ENCODE data around the gene CLCN6. TPM values are rescaled to one million over a fixed set of nuclear protein-coding genes. Genes with fewer than 3 reads are reported as not detected.

The CLCN6 gene
- total RNA-seq, 1 experiment from 2014 or later, result 48.1 TPM

GRCh38 chr1:11885916-11886315 is 79.9 kb downstream of the CLCN6 start:
- POLR2A ChIA-PET (ENCODE audit: low non-redundant PET), result no interaction called here
- Histone ChIP-seq H3K4me3 (ENCODE audit: low read depth, low read length, poor library complexity, severe bottlenecking) (no peak overlapping the region), H3K27ac (ENCODE audit: low read depth, low read length, poor library complexity, severe bottlenecking) (no peak overlapping the region), H3K9me3 (ENCODE audit: low read depth, low read length, poor library complexity, severe bottlenecking) (no peaks in the 10 kb centered on the region), H3K27me3 (replicated peaks; ENCODE audit: insufficient read depth, low read depth, low read length, poor library complexity) (peaks cover 4% of the 10 kb centered on the region), H3K36me3 (ENCODE audit: insufficient read depth, low read length, poor library complexity, severe bottlenecking) (no peaks in the 10 kb centered on the region), H3K4me1 (ENCODE audit: insufficient read depth, low read length, poor library complexity, severe bottlenecking) (no peaks in the 10 kb centered on the region)
- intact Hi-C loops (cut with micrococcal nuclease; ENCODE audit: unreplicated experiment), result no loop called here
- no peak for DNase-seq (ENCODE audit: low spot score)
- TF ChIP-seq EZH2 (IDR thresholded peaks at IDR 0.05; ENCODE audit: borderline replicate concordance, low read depth, low read length, poor library complexity, severe bottlenecking) (no peak), CTCF (conservative IDR thresholded peaks at IDR 0.05; ENCODE audit: low read depth, low read length) (no peak)
- BruUV-seq (replicated peaks), result no TSS peak
- CTCF ChIA-PET, result no interaction called here

GRCh38 chr1:11886986-11887665 is 81.1 kb downstream of the CLCN6 start:
- Histone ChIP-seq H3K4me3 (ENCODE audit: low read depth, low read length, poor library complexity, severe bottlenecking) (no peak overlapping the region), H3K36me3 (ENCODE audit: insufficient read depth, low read length, poor library complexity, severe bottlenecking) (no peaks in the 10 kb centered on the region), H3K27ac (ENCODE audit: low read depth, low read length, poor library complexity, severe bottlenecking) (no peak overlapping the region), H3K4me1 (ENCODE audit: insufficient read depth, low read length, poor library complexity, severe bottlenecking) (no peaks in the 10 kb centered on the region), H3K27me3 (replicated peaks; ENCODE audit: insufficient read depth, low read depth, low read length, poor library complexity) (peaks cover 7% of the 10 kb centered on the region), H3K9me3 (ENCODE audit: low read depth, low read length, poor library complexity, severe bottlenecking) (no peaks in the 10 kb centered on the region)
- CTCF ChIA-PET, result no interaction called here
- no peak for DNase-seq (ENCODE audit: low spot score)
- BruUV-seq (replicated peaks), result no TSS peak
- POLR2A ChIA-PET (ENCODE audit: low non-redundant PET), result interaction anchor here (0.6 kb wide), 1 partner anchor 189 kb away, joined by 5 read pairs; no protein-coding TSS in a partner anchor
- intact Hi-C loops (cut with micrococcal nuclease; ENCODE audit: unreplicated experiment), result no loop called here
- TF ChIP-seq EZH2 (IDR thresholded peaks at IDR 0.05; ENCODE audit: borderline replicate concordance, low read depth, low read length, poor library complexity, severe bottlenecking) (no peak), CTCF (conservative IDR thresholded peaks at IDR 0.05; ENCODE audit: low read depth, low read length) (no peak)

GRCh38 chr1:11887666-11888007 is 81.6 kb downstream of the CLCN6 start:
- intact Hi-C loops (cut with micrococcal nuclease; ENCODE audit: unreplicated experiment), result no loop called here
- TF ChIP-seq CTCF (conservative IDR thresholded peaks at IDR 0.05; ENCODE audit: low read depth, low read length), result no peak
- TF ChIP-seq EZH2 (IDR thresholded peaks at IDR 0.05; ENCODE audit: borderline replicate concordance, low read depth, low read length, poor library complexity, severe bottlenecking), result no peak
- no peaks in the 10 kb centered on the region for H3K4me1 ChIP-seq (ENCODE audit: insufficient read depth, low read length, poor library complexity, severe bottlenecking)
- no TSS peak for BruUV-seq (replicated peaks)
- no peak overlapping the region for H3K4me3 ChIP-seq (ENCODE audit: low read depth, low read length, poor library complexity, severe bottlenecking)
- no peaks in the 10 kb centered on the region for H3K36me3 ChIP-seq (ENCODE audit: insufficient read depth, low read length, poor library complexity, severe bottlenecking)
- no peak for DNase-seq (ENCODE audit: low spot score)
- CTCF ChIA-PET, result no interaction called here
- H3K27ac ChIP-seq (ENCODE audit: low read depth, low read length, poor library complexity, severe bottlenecking), result no peak overlapping the region
- POLR2A ChIA-PET (ENCODE audit: low non-redundant PET), result no interaction called here
- no peaks in the 10 kb centered on the region for H3K9me3 ChIP-seq (ENCODE audit: low read depth, low read length, poor library complexity, severe bottlenecking)
- H3K27me3 ChIP-seq (replicated peaks; ENCODE audit: insufficient read depth, low read depth, low read length, poor library complexity), result peaks cover 12% of the 10 kb centered on the region

Data from A673 (cell line).